WERI-Rb-1 (cell line): ENCODE data around the gene MYO1B.

Source experiments
- DNase-seq: peaks from one replicate; pipeline ENCODE4 v3.0.0-alpha.2; 2020
- H3K27ac ChIP-seq: fragments of 250-450 bp; sonication (Bioruptor Pico); 2 replicates; pipeline ENCODE4 v1.5.1; 2020; ENCODE audit warnings: mild to moderate bottlenecking, moderate library complexity
- H3K27me3 ChIP-seq: fragments of 250-450 bp; sonication (Bioruptor Pico); 2 replicates; pipeline ENCODE4 v1.5.1; 2021; ENCODE audit warnings: mild to moderate bottlenecking, low read depth, moderate library complexity; ENCODE audit not compliant: insufficient read depth, severe bottlenecking
- H3K36me3 ChIP-seq: fragments of 250-450 bp; sonication (Bioruptor Pico); 2 replicates; pipeline ENCODE4 v1.5.1; 2020; ENCODE audit warnings: mild to moderate bottlenecking, moderate library complexity
- H3K4me3 ChIP-seq: 2 replicates; pipeline ENCODE4 v1.5.1; 2011; ENCODE audit warnings: low read depth, mild to moderate bottlenecking, control low read depth, low read length
- H3K9me3 ChIP-seq: fragments of 250-450 bp; sonication (Bioruptor Pico); 2 replicates; pipeline ENCODE4 v1.5.1; 2021; ENCODE audit warnings: mild to moderate bottlenecking, moderate library complexity; ENCODE audit not compliant: severe bottlenecking
- TF ChIP-seq, protein P1 (sequence below): IDR thresholded peaks from 2 replicates; pipeline ENCODE4 v1.5.1; 2011; ENCODE audit warnings: low read depth, mild to moderate bottlenecking, control low read depth, inconsistent platforms, low read length

Gene MYO1B

GRCh38 chr2:191325651-191326365, 80.6 kb downstream of the MYO1B start:
- H3K9me3 ChIP-seq, result no peaks in the 10 kb centered on the region
- H3K27me3 ChIP-seq, result no peaks in the 10 kb centered on the region
- no peak overlapping the region for H3K27ac ChIP-seq
- DNase-seq, result no peak
- TF ChIP-seq, protein P1, sequence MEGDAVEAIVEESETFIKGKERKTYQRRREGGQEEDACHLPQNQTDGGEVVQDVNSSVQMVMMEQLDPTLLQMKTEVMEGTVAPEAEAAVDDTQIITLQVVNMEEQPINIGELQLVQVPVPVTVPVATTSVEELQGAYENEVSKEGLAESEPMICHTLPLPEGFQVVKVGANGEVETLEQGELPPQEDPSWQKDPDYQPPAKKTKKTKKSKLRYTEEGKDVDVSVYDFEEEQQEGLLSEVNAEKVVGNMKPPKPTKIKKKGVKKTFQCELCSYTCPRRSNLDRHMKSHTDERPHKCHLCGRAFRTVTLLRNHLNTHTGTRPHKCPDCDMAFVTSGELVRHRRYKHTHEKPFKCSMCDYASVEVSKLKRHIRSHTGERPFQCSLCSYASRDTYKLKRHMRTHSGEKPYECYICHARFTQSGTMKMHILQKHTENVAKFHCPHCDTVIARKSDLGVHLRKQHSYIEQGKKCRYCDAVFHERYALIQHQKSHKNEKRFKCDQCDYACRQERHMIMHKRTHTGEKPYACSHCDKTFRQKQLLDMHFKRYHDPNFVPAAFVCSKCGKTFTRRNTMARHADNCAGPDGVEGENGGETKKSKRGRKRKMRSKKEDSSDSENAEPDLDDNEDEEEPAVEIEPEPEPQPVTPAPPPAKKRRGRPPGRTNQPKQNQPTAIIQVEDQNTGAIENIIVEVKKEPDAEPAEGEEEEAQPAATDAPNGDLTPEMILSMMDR, result no peak
- H3K36me3 ChIP-seq, result peaks cover 4% of the 10 kb centered on the region; the same call in 1 of the 2 replicates
- H3K4me3 ChIP-seq, result no peak overlapping the region

DNA sequence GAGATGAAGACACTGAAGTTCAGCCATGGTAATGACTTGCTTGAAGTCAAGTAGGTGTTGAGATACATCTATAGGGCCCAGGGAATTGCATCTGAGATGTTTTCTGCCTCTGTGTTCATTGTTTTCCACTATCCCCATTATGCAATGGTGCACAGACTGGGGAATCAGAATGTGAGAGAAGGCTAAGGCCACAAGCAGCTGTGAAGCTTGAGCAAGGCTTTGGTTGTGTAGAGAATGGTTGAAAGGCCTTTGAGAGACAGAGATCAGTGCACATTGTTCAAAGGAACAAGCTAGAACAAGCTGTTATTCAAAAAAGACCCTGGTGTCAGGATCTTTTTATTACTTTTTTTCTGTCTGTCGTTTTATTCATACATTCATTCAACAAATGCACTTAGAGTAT, 82.3 kb downstream of the MYO1B start:
- no peak overlapping the region for H3K4me3 ChIP-seq
- no peaks in the 10 kb centered on the region for H3K27me3 ChIP-seq
- no peak for DNase-seq
- peaks cover 4% of the 10 kb centered on the region for H3K36me3 ChIP-seq
- no peak overlapping the region for H3K27ac ChIP-seq
- TF ChIP-seq, protein P1, result no peak
- H3K9me3 ChIP-seq, result no peaks in the 10 kb centered on the region

DNA sequence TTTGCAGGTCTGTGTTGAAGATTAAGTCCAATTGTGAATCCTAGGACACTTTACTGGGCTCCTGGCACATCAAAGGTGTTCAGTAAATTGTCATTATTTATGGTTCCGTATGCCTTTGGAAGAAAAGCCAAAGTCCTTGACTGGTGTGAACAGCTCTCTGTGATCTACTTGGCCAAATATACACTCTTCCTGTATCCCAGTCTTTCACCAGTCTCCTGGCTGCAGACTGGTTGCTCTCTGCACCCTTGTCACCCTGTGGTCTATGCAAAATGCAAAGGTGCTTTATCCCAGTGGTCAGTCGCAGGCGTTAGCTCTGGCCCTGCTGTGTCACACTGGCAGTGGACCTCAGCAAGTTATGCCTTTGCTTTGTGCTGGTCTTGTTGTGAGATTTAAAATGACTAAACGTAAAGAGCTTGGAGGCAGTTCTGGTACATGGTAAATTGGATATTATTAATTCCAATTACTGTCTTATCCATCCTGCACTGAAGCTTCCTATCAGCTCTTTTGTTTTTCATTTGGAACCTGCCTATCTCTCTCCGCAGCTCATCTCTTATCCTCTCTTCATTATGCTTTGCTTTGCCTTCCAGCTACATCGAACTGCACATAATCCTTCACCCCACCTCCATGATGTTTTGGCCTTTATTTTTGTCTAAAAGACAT, 83.1 kb downstream of the MYO1B start:
- no peak overlapping the region for H3K27ac ChIP-seq
- DNase-seq, result no peak
- H3K36me3 ChIP-seq, result peaks cover 4% of the 10 kb centered on the region
- TF ChIP-seq, protein P1, result no peak
- no peaks in the 10 kb centered on the region for H3K27me3 ChIP-seq
- H3K9me3 ChIP-seq, result no peaks in the 10 kb centered on the region
- no peak overlapping the region for H3K4me3 ChIP-seq

DNA sequence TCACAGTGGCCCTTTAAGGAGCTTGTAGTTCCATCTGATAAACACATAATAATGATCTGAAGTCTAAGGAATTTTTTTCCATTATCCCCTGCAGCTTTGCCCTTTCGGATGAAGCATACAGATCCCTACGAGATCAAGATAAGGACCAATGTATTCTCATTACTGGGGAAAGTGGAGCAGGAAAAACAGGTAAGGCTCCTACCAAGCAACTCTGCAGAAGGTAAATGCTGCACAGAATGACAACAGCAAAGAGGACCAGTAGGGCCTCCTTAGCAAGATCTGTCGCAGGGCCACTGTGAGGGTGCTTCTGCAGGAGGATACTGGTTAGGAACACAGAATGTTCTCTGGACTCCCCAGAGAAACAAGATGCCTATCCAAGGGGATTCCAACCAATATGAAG, 84.6 kb downstream of the MYO1B start:
- TF ChIP-seq, protein P1, result no peak
- H3K27me3 ChIP-seq, result no peaks in the 10 kb centered on the region
- H3K9me3 ChIP-seq, result no peaks in the 10 kb centered on the region
- H3K4me3 ChIP-seq, result no peak overlapping the region
- H3K27ac ChIP-seq, result no peak overlapping the region
- no peak for DNase-seq
- peaks cover 4% of the 10 kb centered on the region for H3K36me3 ChIP-seq

DNA sequence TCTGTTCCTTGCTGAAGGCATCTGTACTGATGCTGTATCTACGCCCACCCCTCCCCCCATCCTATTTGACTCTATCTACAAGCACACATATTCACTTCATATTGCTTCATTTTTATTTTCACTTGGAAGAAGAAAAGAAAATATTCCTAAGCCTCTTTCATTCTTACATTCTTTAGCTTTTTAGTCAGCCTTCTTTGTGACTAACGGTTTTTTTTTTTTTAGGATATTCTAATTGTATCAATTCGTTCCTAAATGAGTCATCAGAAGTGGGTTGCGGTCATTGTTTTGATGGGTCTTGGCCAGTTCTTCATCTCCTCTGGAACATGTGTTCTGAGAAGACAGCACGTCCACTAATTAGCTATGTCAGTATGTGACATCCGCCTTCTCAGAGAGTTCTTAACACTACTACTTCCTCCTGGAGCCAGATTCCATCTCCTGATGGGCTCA, 88.7 kb downstream of the MYO1B start:
- H3K4me3 ChIP-seq, result no peak overlapping the region
- no peak overlapping the region for H3K27ac ChIP-seq

More for the DNA sequence above, 88.7 kb downstream of the MYO1B start:
- TF ChIP-seq, protein P1, result no peak
- no peaks in the 10 kb centered on the region for H3K9me3 ChIP-seq
- H3K27me3 ChIP-seq, result no peaks in the 10 kb centered on the region
- peaks cover 4% of the 10 kb centered on the region for H3K36me3 ChIP-seq
- no peak for DNase-seq
